ENCODE data around the gene XIRP2. TPM values are rescaled to one million over a fixed set of nuclear protein-coding genes. Genes with fewer than 3 reads are reported as not detected.

XIRP2 gene
- total and polyA plus RNA-seq, 4 donors, result under 0.01 to 0.14 (median 0.01) TPM; not detected in 1

GRCh38 chr2:167140330-167140729 lies 252.1 kb downstream of the XIRP2 start:
- Histone ChIP-seq H3K27ac (ENCODE audit: low read depth in 1 of 2, low read length in 2 of 2) (no peak overlapping the region), H3K36me3 (ENCODE audit: control insufficient read depth in 4 of 4, insufficient read depth in 3 of 4, low read depth in 1 of 4, low read length in 3 of 4) (no peaks in the 10 kb centered on the region), H3K9ac (ENCODE audit: low read depth in 1 of 2, low read length in 2 of 2) (no peak overlapping the region), H3K4me3 (ENCODE audit: low read depth in 1 of 3, low read length in 3 of 3) (no peak overlapping the region), H3K4me1 (ENCODE audit: control insufficient read depth in 4 of 4, insufficient read depth in 4 of 4, low read length in 3 of 4) (no peaks in the 10 kb centered on the region), H3K27me3 (ENCODE audit: control insufficient read depth in 4 of 4, insufficient read depth in 4 of 4, low read length in 3 of 4) (no peaks in the 10 kb centered on the region), H3K9me3 (ENCODE audit: control insufficient read depth in 4 of 4, low read length in 3 of 4) (no peaks in the 10 kb centered on the region)
- TF ChIP-seq CTCF (IDR thresholded peaks at IDR 0.05; ENCODE audit: low read depth, low read length, missing input control), result no peak
- TF ChIP-seq RAD21 (IDR thresholded peaks at IDR 0.05), result no peak
- TF ChIP-seq GABPA (IDR thresholded peaks at IDR 0.05 in 1 of 2, conservative IDR thresholded peaks at IDR 0.05 in 1 of 2), result no peak
- no peak for TF ChIP-seq NR2F2 (IDR thresholded peaks at IDR 0.05)
- no peak for TF ChIP-seq YY1 (IDR thresholded peaks at IDR 0.05)
- TF ChIP-seq JUND (IDR thresholded peaks at IDR 0.05), result no peak
- no peak for TF ChIP-seq REST (IDR thresholded peaks at IDR 0.05)
- WGBS, result 81% methylated on average over 6 of the region's 6 CpGs
- DNase-seq (ENCODE audit: low spot score), result no peak

- 72% methylated on average over 4 of the region's 4 CpGs for WGBS
- TF ChIP-seq, protein P1, sequence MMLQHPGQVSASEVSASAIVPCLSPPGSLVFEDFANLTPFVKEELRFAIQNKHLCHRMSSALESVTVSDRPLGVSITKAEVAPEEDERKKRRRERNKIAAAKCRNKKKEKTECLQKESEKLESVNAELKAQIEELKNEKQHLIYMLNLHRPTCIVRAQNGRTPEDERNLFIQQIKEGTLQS (IDR thresholded peaks at IDR 0.05), result no peak
- H3K27ac ChIP-seq (ENCODE audit: low read depth in 1 of 2, low read length in 2 of 2), result no peak overlapping the region
Measured at GRCh38 chr2:167140767-167141166, 252.5 kb downstream of the XIRP2 start.

GRCh38 chr2:167142554-167142953 lies 254.3 kb downstream of the XIRP2 start:
- TF ChIP-seq FOXA1 (IDR thresholded peaks at IDR 0.05) (no peak), CTCF (IDR thresholded peaks at IDR 0.05; ENCODE audit: low read depth, low read length, missing input control) (no peak), GABPA (IDR thresholded peaks at IDR 0.05 in 1 of 2, conservative IDR thresholded peaks at IDR 0.05 in 1 of 2) (no peak), RXRA (IDR thresholded peaks at IDR 0.05) (no peak), RAD21 (IDR thresholded peaks at IDR 0.05) (no peak)
- H3K27me3 ChIP-seq (ENCODE audit: control insufficient read depth in 4 of 4, insufficient read depth in 4 of 4, low read length in 3 of 4), result no peaks in the 10 kb centered on the region
- no peak overlapping the region for H3K9ac ChIP-seq (ENCODE audit: low read depth in 1 of 2, low read length in 2 of 2)

More at GRCh38 chr2:167140767-167141166, 252.5 kb downstream of the XIRP2 start:
- H3K4me1 ChIP-seq (ENCODE audit: control insufficient read depth in 4 of 4, insufficient read depth in 4 of 4, low read length in 3 of 4), result no peaks in the 10 kb centered on the region
- no peak overlapping the region for H3K4me3 ChIP-seq (ENCODE audit: low read depth in 1 of 3, low read length in 3 of 3)
- no peaks in the 10 kb centered on the region for H3K9me3 ChIP-seq (ENCODE audit: control insufficient read depth in 4 of 4, low read length in 3 of 4)
- H3K9ac ChIP-seq (ENCODE audit: low read depth in 1 of 2, low read length in 2 of 2), result no peak overlapping the region
- no peaks in the 10 kb centered on the region for H3K27me3 ChIP-seq (ENCODE audit: control insufficient read depth in 4 of 4, insufficient read depth in 4 of 4, low read length in 3 of 4)
- no peak for DNase-seq (ENCODE audit: low spot score)
- H3K36me3 ChIP-seq (ENCODE audit: control insufficient read depth in 4 of 4, insufficient read depth in 3 of 4, low read depth in 1 of 4, low read length in 3 of 4), result no peaks in the 10 kb centered on the region

More at GRCh38 chr2:167142554-167142953, 254.3 kb downstream of the XIRP2 start:
- Histone ChIP-seq H3K36me3 (ENCODE audit: control insufficient read depth in 4 of 4, insufficient read depth in 3 of 4, low read depth in 1 of 4, low read length in 3 of 4) (no peaks in the 10 kb centered on the region), H3K4me3 (ENCODE audit: low read depth in 1 of 3, low read length in 3 of 3) (no peak overlapping the region), H3K4me1 (ENCODE audit: control insufficient read depth in 4 of 4, insufficient read depth in 4 of 4, low read length in 3 of 4) (no peaks in the 10 kb centered on the region), H3K27ac (ENCODE audit: low read depth in 1 of 2, low read length in 2 of 2) (no peak overlapping the region), H3K9me3 (ENCODE audit: control insufficient read depth in 4 of 4, low read length in 3 of 4) (no peaks in the 10 kb centered on the region)
- no peak for DNase-seq (ENCODE audit: low spot score)
- 61% methylated on average over 2 of the region's 2 CpGs for WGBS

Measured in liver (tissue), 9 donors.